GM12878 (cell line): ENCODE measurements around the gene HUS1. TPM values are rescaled to one million over a fixed set of nuclear protein-coding genes. Genes with fewer than 3 reads are reported as not detected.

Source experiments
- ATAC-seq: fragments of 200-7000 bp; cut with Tn5 transposase; 3 replicates; pipeline ENCODE4 v1.9.1; 2020; ENCODE audit warnings: mild to moderate bottlenecking, moderate library complexity
- BruUV-seq: library from RNA; stranded (reverse); fragments of 400-500 nt; replicated peaks from 2 replicates; lab custom pipeline; 2021; lab: Mats Ljungman, UMichigan
- CTCF ChIA-PET: fragments of 300-600 bp; sonication (Branson Sonifier 250); formaldehyde crosslinking; extraction: SDS; loops from one replicate; lab custom pipeline; 2021; ENCODE audit warnings: inconsistent platforms; lab: Yijun Ruan, JAX
- POLR2A ChIA-PET: fragments of 350-600 bp; formaldehyde crosslinking; extraction: SDS; loops from one replicate; lab custom pipeline; 2021; ENCODE audit warnings: inconsistent platforms; lab: Charles Lee
- RAD21 ChIA-PET: fragments of 300-600 bp; sonication (Branson Sonifier 250); formaldehyde crosslinking; loops from one replicate; lab custom pipeline; 2023; ENCODE audit warnings: antibody characterized with exemption; ENCODE audit not compliant: unreplicated experiment; lab: Charles Lee
- SMC1A ChIA-PET: fragments of 300-600 bp; sonication (Branson Sonifier 250); formaldehyde crosslinking; loops from one replicate; lab custom pipeline; 2023; ENCODE audit not compliant: unreplicated experiment, uncharacterized antibody; lab: Charles Lee
- DNase-seq: peaks from one replicate; pipeline ENCODE4 v3.0.0-alpha.2; 2011; ENCODE audit warnings: low read depth, low spot score
- FAIRE-seq: peaks from 3 replicates; lab custom pipeline; 2011; peaks lifted over from hg19 to GRCh38; lab: Jason Lieb, UNC
- H2AFZ ChIP-seq: 2 replicates; pipeline ENCODE4 v1.6.0; 2011; ENCODE audit warnings: low read depth, low read length, control low read depth; ENCODE audit not compliant: control insufficient read depth
- H3K27ac ChIP-seq: 2 replicates; pipeline ENCODE4 v1.5.1; 2011; ENCODE audit warnings: control low read depth; ENCODE audit not compliant: control insufficient read depth, insufficient read depth
- H3K27me3 ChIP-seq, 2 experiments: replicated peaks in 1 of 2; 2 replicates each; pipeline versions ENCODE4 v1.6.0 to v1.6.1; 2011; ENCODE audit warnings: low read length in 1 of 2; ENCODE audit not compliant: control insufficient read depth in 2 of 2, insufficient read depth in 2 of 2
- H3K36me3 ChIP-seq, 2 experiments: 2 replicates each; pipeline ENCODE4 v1.5.1; 2011; ENCODE audit warnings: low read length in 1 of 2; ENCODE audit not compliant: control insufficient read depth in 2 of 2, insufficient read depth in 2 of 2
- H3K4me1 ChIP-seq: 2 replicates; pipeline ENCODE4 v1.6.1; 2011; ENCODE audit warnings: mild to moderate bottlenecking, low read length, moderate library complexity, mixed read lengths; ENCODE audit not compliant: control insufficient read depth, insufficient read depth
- H3K4me2 ChIP-seq: 2 replicates; pipeline ENCODE4 v1.6.0; 2011; ENCODE audit warnings: control low read depth; ENCODE audit not compliant: control insufficient read depth, insufficient read depth
- H3K4me3 ChIP-seq: fragments of 200-600 bp; sonication (generic); 2 replicates; pipeline ENCODE4 v1.5.1; 2016
- H3K79me2 ChIP-seq: 2 replicates; pipeline ENCODE4 v1.6.0; 2011; ENCODE audit warnings: low read length; ENCODE audit not compliant: control insufficient read depth, insufficient read depth
- H3K9ac ChIP-seq: 2 replicates; pipeline ENCODE4 v1.8.0; 2011; ENCODE audit warnings: low read length, control low read depth, mixed read lengths; ENCODE audit not compliant: control insufficient read depth, insufficient read depth
- H3K9me3 ChIP-seq: replicated peaks from 3 replicates; pipeline ENCODE4 v1.5.1; 2011; ENCODE audit warnings: mild to moderate bottlenecking, low read length; ENCODE audit not compliant: control insufficient read depth, insufficient read depth
- H4K20me1 ChIP-seq: 2 replicates; pipeline ENCODE4 v1.6.0; 2011; ENCODE audit not compliant: control insufficient read depth, insufficient read depth
- CREM ChIP-seq: IDR thresholded peaks from 2 replicates; pipeline ENCODE4 v1.6.1; 2014; ENCODE audit warnings: antibody characterized with exemption, low read depth
- ETV6 ChIP-seq, 2 experiments: fragments of 450-650 bp in 1 of 2; IDR thresholded peaks in 1 of 2; conservative IDR thresholded peaks in 1 of 2; 2 replicates each; pipeline ENCODE4 v1.6.1; 2014; ENCODE audit warnings: antibody characterized with exemption in 1 of 2, borderline replicate concordance in 1 of 2, low read depth in 1 of 2, mild to moderate bottlenecking in 1 of 2, moderate library complexity in 1 of 2
- FOXM1 ChIP-seq: IDR thresholded peaks from 2 replicates; pipeline ENCODE4 v1.6.1; 2012; ENCODE audit warnings: low read depth, mild to moderate bottlenecking, inconsistent platforms, low read length, moderate library complexity
- NFIC ChIP-seq: IDR thresholded peaks from 2 replicates; pipeline ENCODE4 v1.6.1; 2012; ENCODE audit warnings: low read depth, mild to moderate bottlenecking, inconsistent platforms, low read length, moderate library complexity
- NR2F1 ChIP-seq: fragments of 450-650 bp; conservative IDR thresholded peaks from 2 replicates; pipeline ENCODE4 v1.6.1; 2017; ENCODE audit warnings: mild to moderate bottlenecking
- RELA ChIP-seq: fragments of 450-650 bp; IDR thresholded peaks from 2 replicates; pipeline ENCODE4 v1.8.0; 2014; ENCODE audit warnings: borderline replicate concordance; ENCODE audit not compliant: partially characterized antibody
- RUNX3 ChIP-seq: IDR thresholded peaks from 2 replicates; pipeline ENCODE4 v1.6.1; 2012; ENCODE audit warnings: low read length, inconsistent platforms
- WGBS: methylation state at CpG from one replicate; pipeline ENCODE4 v1.1.6; 2016; ENCODE audit warnings: low lambda C conversion rate; ENCODE audit not compliant: insufficient replicate concordance, insufficient coverage; ENCODE audit errors: missing lambda C conversion rate; 5-methylcytosine and 5-hydroxymethylcytosine counted together
- in situ Hi-C: fragments of 300-500 bp; cut with MboI; formaldehyde crosslinking; loops from 9 replicates; pipeline ENCODE4 v1.14.3; 2018; ENCODE audit warnings: mixed read lengths
- intact Hi-C: fragments of 100-400 bp; cut with micrococcal nuclease; formaldehyde crosslinking; loops from one replicate; pipeline ENCODE4 v1.14.2; 2022; ENCODE audit not compliant: unreplicated experiment
- polyA plus RNA-seq, 11 experiments: library from polyadenylated mRNA; depleted of rRNA in 4 of 11; unstranded in 6 of 11; stranded (reverse) in 5 of 11; fragments of >200 nt; fragmentation: Nextera tagmentation in 4 of 11; fragmentation: Illumina TruSeq in 1 of 11; extraction: Ambion mirVana in 4 of 11; extraction: Trizol in 1 of 11; gene quantifications; 1 replicate in 1 of 11; 2 replicates in 10 of 11; pipeline versions ENCODE4 v1.2.1 to v1.2.3, GENCODE V29; 2011 to 2016; ENCODE audit warnings: inconsistent platforms in 2 of 11, missing spikeins in 2 of 11, low read depth in 1 of 11
- total RNA-seq, 4 experiments: library from RNA; depleted of rRNA in 3 of 4; stranded (reverse); fragments of >200 nt in 3 of 4; fragmentation: Illumina TruSeq in 1 of 4; extraction: Trizol in 1 of 4; gene quantifications; 2 replicates each; pipeline versions ENCODE4 v1.2.1 to v1.2.3, GENCODE V29; 2013 to 2021

Gene HUS1
- total and polyA plus RNA-seq, 10 of the 15 experiments (the other 5 are each of a cell fraction or from before 2014, with no cell fraction given): 10.4 to 35.5 (median 22.6) TPM

DNA sequence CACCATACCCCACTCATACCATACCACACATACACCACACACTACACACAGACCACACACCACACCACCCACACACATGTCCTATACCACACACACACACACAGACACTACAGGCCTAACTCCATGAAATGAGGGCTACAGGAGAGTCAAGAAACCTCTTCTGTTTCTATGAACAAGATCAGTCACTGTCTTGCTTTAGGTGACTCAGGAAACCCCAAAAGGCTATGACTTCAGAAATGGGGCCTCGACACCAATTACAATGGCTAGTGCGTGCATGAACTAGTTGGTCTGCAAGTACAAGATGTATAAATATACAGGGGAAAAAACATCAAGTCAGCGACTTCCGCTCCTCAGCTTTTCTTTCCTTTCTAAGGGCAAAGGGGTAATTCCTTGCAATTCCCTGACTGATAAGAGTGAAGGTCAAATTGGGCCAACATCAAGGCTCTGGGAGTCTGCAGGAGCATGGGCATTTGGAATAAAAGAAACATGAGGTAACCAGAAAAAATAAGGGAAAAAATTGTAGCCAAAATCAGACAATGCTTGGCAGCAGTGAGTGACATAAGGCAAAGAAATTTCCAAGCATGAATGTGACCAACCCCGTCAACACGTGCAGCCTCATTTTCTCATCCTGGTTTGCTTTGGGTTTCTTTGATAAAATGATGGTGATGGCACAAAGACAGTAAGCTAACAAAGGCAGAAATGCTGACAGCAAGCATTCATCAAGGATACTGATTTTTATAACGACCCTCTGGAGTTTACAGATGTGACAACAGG, 32.6 kb downstream of the HUS1 start:
- no TSS peak for BruUV-seq
- no peak for DNase-seq
- CTCF ChIA-PET: interaction anchor here (2.9 to 4.5 kb wide), 4 partner anchors 23 to 163 kb away, joined by 15 to 68 read pairs (median 36); no protein-coding TSS in a partner anchor

More for the DNA sequence above, 32.6 kb downstream of the HUS1 start:
- Histone ChIP-seq H3K36me3 (no peaks in the 10 kb centered on the region), H2AFZ (no peak overlapping the region), H3K9ac (no peak overlapping the region), H3K79me2 (no peaks in the 10 kb centered on the region), H3K27me3 (no peaks in the 10 kb centered on the region), H3K4me2 (no peak overlapping the region), H3K4me3 (no peak overlapping the region), H3K27ac (no peak overlapping the region), H4K20me1 (no peaks in the 10 kb centered on the region), H3K9me3 (no peaks in the 10 kb centered on the region), H3K4me1 (no peaks in the 10 kb centered on the region)
- WGBS: 72% methylated on average over 7 of the region's 7 CpGs
- ChIA-PET POLR2A (no interaction called here), RAD21 (interaction anchor here (4.1 kb wide), 1 partner anchor 163 kb away, joined by 53 read pairs; no protein-coding TSS in a partner anchor), SMC1A (no interaction called here)
- TF ChIP-seq NFIC (peak; percentile 73; the same call in 1 of the 2 replicates), CREM (peak; percentile 40; the same call in 1 of the 2 replicates), FOXM1 (peak; percentile 81; the same call in 1 of the 2 replicates), ETV6 (conservative IDR thresholded peaks at IDR 0.05 in 1 of 2, IDR thresholded peaks at IDR 0.05 in 1 of 2; ENCODE audit: borderline replicate concordance in 1 of 2, low read depth in 1 of 2) (no peak), RUNX3 (peak; percentile 86; the same call in 1 of the 2 replicates), NR2F1 (no peak), RELA (no peak)
- in situ Hi-C loops: loop anchor here (25.0 kb wide), 1 partner anchor 1816 kb away; the partner anchor contains the start of gene VWC2
- FAIRE-seq: no peak
- no peak for ATAC-seq
- intact Hi-C loops: no loop called here
